NOMO-1 treated with DMSO at 0.1 percent for 48 hours (cell line): Measurements from ENCODE around the gene NSFL1C.
"Not testable (repeated sequence)": the region's sequence is repeated elsewhere in the genome, so short reads cannot be mapped to it uniquely, and the experiment has no call there.

Experiments used
- DNase-seq: peaks from one replicate; lab custom pipeline; 2025; ENCODE audit not compliant: unreplicated experiment; lab: John Stamatoyannopoulos, UW

NSFL1C gene

GRCh38 chr20:1427457-1428054 lies 39.1 kb downstream of the NSFL1C start:
- no peak for DNase-seq

DNA sequence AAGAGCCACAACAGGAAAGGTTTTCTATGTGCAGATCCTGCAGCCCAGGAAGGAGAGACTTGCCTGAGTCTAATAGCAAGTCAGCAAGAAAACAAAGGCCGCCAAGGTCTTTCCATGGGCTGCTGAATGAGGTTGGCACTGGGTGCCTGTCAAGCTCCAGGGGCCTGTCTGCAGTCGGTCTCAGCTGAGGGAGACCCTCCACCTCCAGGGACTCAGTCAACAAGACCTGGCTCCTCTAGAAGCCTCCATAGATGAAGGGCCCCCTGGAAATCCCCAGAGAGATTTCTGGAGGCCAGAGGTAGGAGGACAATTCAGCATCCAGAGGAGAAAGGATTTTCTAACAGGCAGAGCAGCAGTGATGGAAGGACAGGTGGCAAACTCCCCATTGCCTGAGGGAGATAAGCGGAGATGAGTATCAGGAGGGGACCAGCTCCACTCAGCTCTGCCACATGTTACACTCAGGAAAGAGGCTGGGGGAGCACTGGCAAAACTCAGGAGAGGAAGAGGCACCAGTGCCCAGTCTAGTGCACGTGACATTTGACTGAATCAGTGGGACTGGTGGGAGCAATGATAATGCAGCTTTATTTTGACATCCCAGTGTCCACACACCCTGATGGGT lies 40.3 kb downstream of the NSFL1C start:
- DNase-seq: no peak

DNA sequence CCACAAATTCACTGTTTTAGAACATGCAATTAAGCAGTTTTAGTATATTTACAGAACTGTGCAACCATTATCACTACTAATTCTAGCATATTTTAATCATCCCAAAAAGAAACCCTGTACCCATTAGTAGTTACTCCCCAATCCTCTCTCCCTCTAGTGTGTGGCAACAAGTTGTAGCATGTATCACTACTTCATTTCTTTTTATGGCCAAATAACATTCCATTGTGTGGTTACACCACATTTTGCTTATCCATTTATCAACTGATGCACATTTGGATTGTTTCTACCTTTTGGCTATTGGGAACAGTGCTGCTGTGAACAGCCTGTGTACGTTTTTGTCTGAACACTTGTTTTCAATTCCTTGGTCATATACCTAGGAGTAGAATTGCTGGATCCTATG lies 42.3 kb downstream of the NSFL1C start:
- DNase-seq: no peak

DNA sequence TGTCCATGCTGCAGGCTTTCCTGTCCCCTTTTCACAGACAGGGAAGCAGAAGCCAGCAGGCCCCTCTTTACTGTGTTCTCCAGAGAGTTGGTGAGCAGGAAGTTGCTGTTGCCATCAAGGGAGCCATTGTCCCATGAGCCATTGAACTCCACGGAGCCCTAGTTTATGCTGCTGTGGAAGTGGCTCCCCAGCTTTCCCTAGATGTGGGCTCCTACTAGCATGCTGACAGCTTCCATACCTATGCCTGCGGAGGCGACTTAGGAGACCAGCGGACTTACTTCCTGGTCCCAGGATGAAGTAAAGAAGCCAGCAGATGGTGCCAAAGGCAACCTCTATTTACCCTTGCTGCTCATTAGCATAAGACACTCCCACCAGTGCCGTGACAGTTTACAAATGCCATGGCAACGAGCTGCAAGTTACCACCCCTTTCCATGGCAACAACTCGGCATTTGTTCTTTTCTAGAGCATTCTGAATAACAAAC lies 43.0 kb downstream of the NSFL1C start:
- DNase-seq: peak; percentile 46

DNA sequence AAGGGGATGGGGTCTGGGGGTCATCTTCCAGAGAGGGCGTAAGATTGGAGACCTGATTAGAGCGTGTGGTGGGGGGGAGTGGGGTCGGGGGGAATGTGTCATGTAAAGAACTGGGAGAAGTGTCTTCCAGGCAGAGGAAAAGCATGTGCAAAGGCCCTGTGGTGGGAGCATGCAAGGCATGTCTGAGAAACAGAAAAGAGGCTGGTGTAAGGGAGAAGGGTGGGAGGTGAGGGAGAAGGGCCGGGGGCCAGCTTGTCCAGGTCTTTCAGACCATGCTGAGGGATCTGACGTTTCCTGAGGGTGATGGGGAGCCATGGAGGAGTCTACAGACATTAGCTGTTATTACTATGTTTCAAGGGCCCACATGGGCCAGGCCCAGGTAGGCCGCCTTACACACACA lies 43.4 kb downstream of the NSFL1C start:
- DNase-seq: no peak

GRCh38 chr20:1422753-1423152 lies 43.9 kb downstream of the NSFL1C start:
- no peak for DNase-seq

DNA sequence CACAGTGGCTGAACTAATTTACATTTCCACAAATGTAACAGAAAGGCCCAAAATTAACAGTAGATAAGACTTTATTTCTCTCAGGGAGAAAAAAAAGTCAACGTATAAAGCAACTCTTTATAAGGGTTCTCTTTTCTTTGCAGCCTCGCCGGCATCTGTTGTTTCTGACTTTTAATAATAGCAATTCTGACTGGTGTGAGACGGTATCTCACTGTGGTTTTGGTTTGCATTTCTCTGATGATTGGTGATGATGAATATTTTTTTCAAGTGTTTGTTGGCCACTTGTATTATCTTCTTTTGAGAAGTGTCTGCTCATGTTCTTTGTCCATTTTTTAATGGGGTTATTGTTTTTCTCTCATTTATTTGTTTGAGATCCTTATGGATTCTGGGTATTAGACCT lies 46.6 kb downstream of the NSFL1C start:
- no peak for DNase-seq

GRCh38 chr20:1418350-1418749 lies 48.3 kb downstream of the NSFL1C start:
- DNase-seq: no peak

GRCh38 chr20:1417790-1418189 lies 48.9 kb downstream of the NSFL1C start:
- no peak for DNase-seq

DNA sequence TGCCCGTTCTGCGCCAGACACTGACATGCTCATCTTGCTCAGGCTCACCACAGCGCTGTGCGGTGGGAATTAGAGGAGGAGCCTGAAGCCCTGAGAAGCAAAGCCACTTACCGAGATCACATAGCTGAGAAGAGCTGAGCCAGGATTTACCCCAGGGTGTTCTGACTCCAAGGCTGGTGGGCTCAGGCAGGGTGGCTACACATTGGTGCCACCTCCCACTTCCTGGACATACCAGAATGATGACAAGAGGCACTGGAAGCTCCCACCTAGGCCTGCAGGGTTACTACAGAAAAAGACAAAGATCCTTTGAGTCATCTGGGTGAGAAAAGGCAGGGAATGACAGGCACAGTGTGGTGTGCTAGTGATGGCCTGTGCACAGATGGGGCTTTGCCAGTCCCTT lies 49.4 kb downstream of the NSFL1C start:
- no peak for DNase-seq

DNA sequence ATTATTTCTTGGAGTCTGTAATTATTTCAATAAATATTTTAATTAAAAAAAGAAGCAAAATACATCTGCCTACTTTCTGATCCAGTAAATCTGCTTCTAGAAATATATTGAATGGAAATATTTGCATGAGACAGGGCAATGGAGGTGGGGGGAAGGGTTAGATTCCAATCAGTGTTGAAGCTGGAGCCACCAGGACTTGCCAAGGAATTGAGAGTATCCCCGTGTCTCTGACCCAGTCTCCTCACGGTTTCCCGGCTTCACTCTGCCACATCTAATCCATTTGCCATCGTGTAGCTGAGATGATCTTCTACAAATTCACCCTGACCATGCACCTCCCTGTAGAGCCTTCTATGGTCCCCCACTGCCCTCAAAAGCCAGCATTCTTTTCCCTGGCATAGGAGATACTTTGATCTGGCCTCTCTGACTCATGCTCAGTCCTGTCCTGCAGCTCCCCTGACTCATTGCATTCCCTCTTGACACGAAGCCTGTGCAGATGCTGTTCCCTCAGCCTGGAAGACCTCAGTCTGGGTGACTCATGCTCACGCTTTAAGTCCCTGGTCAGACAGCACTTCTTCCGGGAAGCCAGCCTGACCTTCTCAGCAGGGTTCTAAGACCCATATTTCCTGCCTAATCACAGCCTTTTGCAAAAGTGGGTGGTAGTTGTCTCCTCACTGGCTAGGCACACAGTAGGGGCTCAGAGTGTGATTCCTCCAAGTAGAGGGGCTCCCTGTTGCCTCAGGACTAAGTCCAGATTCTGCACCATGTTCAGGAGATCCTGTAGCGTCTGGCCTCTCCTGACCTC lies 50.8 kb downstream of the NSFL1C start:
- DNase-seq: peak; percentile 7

- no peak for DNase-seq
These were observed 51.7 kb downstream of the NSFL1C start for GRCh38 chr20:1414982-1415381.

GRCh38 chr20:1405801-1406200 lies 60.8 kb downstream of the NSFL1C start:
- DNase-seq: no peak

DNA sequence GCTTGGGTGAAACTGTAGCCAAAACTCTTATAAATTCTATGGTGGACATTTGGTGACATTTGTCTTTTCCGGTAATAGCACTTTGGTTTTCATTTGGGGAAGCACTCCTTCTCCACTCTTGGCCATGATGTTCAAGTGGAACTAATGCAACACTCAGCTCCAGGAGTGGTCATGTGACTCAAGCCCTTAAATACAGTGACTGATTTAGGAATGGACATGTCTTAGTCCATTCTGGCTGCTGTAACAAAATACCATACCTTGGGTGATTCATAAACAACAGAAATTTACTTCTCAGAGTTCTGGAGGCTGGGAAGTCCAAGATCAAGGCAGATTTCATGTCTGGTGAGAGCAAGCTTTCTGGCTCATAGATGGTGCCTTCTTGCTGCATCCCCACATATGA lies 63.0 kb downstream of the NSFL1C start:
- DNase-seq: no peak

GRCh38 chr20:1402149-1402548 lies 64.5 kb downstream of the NSFL1C start:
- DNase-seq: no peak

GRCh38 chr20:1401451-1401907 lies 65.2 kb downstream of the NSFL1C start:
- DNase-seq: no peak

DNA sequence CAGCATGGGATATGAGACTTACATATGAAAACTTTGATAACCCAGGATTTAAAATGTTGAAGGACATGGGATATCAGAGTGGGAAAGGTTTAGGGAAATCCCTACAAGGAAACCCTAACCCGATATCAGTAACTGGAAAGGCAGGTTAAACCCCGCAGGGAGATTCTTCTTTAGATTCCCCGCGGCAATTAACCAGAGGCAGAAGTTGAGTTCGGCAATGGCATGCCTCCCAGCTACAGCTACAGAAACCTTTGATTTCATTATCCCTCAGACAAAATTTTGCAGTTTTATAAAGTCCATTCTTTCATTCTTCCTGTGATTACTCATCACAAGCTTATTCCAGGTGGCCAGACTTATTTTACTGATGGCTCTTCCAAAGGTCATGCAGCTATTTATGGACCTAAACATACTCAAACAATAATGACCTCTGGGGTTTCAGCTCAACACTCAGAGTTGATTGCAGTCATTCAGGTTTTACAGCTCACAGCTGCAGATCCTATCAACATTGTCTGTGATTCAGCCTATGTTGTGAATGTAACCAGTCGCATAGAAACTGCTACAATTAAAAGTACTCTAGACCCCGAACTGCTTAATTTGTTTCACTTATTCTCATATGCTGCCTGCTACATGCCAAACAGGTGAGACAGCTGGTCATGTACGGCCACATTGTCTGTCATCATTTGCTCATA lies 66.8 kb downstream of the NSFL1C start:
- DNase-seq: not testable (repeated sequence)

DNA sequence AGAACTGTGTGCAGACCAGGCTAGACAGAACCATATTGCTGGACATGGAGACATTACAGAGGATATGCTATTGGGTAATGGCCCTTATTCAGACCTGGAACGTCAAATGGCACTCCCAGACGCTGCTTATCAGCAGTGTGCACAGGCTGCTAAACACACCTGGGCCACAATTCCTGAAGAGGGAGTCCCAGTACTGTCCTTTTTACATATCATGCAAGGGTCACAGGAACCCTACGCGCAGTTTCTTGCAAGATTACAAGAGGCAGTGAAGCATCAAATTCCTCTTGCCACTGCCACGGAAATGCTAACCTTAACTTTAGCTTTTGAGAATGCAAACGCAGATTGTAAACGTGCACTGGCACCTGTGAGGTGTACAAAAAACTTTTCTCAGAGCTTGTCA lies 68.5 kb downstream of the NSFL1C start:
- not testable (repeated sequence) for DNase-seq

- DNase-seq: no peak
These were observed 68.9 kb downstream of the NSFL1C start for GRCh38 chr20:1397710-1398109.

GRCh38 chr20:1396702-1397101 lies 69.9 kb downstream of the NSFL1C start:
- no peak for DNase-seq

DNA sequence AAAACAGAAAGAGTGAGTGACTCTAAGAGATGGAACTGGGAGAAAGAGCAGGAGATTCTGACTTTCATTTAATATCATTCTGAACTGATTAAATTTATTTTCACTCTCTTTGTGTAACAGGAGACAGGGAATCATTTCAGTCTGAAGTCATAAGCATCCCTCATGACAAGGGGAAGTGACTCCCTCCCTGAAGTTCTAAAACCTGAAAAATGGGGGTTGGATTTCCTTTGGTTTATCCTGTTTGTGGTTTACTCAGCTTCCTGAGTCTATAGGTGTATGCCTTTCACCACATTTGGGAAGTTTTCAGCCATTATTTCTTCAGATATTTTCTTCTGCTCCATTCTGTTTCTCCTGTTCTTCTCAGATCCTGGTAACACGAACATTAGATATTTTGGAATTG lies 70.4 kb downstream of the NSFL1C start:
- DNase-seq: no peak

DNA sequence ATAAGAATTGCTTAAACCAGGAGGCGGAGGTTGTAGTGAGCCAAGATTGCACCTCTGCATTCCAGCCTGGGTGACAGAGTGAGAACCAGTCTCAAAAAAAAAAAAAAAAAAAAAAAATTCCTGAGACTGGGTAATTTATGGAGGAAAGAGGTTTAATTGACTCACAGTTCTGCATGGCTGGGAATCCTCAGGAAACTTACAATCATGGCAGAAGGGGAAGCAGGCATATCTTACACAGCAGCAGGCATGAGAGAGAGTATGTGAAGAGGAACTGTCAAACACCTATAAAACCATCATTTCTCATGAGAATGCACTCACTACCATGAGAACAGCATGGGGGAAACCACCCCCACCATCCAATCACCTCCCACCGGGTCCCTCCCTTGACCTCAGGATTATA lies 72.0 kb downstream of the NSFL1C start:
- DNase-seq: no peak
